GM06990 (cell line): ENCODE results near the gene FTO.

Source experiments
- DNase-seq: peaks from one replicate; pipeline ENCODE4 v3.0.0-alpha.2; 2011; ENCODE audit not compliant: insufficient read length; ENCODE audit errors: extremely low read depth
- H3K27me3 ChIP-seq: replicated peaks from 2 replicates; pipeline ENCODE4 v1.6.0; 2011; ENCODE audit warnings: low read length; ENCODE audit not compliant: control insufficient read depth, insufficient read depth
- H3K36me3 ChIP-seq: 2 replicates; pipeline ENCODE4 v1.5.1; 2011; ENCODE audit warnings: low read length; ENCODE audit not compliant: control insufficient read depth, insufficient read depth
- H3K4me3 ChIP-seq: replicated peaks from 2 replicates; pipeline ENCODE4 v1.5.1; 2011; ENCODE audit warnings: low read depth, mild to moderate bottlenecking, control low read depth, low read length
- CTCF ChIP-seq: IDR thresholded peaks from 2 replicates; pipeline ENCODE4 v1.5.1; 2011; ENCODE audit warnings: low read length, control low read depth, mild to moderate bottlenecking, inconsistent platforms; ENCODE audit not compliant: insufficient read depth, poor library complexity, severe bottlenecking

The FTO gene

GRCh38 chr16:53712065-53712464, 8.1 kb downstream of the FTO start:
- H3K4me3 ChIP-seq, result no peak overlapping the region
- no peaks in the 10 kb centered on the region for H3K27me3 ChIP-seq
- H3K36me3 ChIP-seq, result no peaks in the 10 kb centered on the region
- DNase-seq, result no peak
- TF ChIP-seq CTCF, result no peak

GRCh38 chr16:53713403-53714204, 9.6 kb downstream of the FTO start:
- no peak overlapping the region for H3K4me3 ChIP-seq
- H3K27me3 ChIP-seq, result no peaks in the 10 kb centered on the region
- no peak for TF ChIP-seq CTCF
- no peak for DNase-seq
- no peaks in the 10 kb centered on the region for H3K36me3 ChIP-seq

GRCh38 chr16:53714205-53715022, 10.5 kb downstream of the FTO start:
- no peak for TF ChIP-seq CTCF
- no peaks in the 10 kb centered on the region for H3K36me3 ChIP-seq
- no peak for DNase-seq
- H3K27me3 ChIP-seq, result no peaks in the 10 kb centered on the region
- H3K4me3 ChIP-seq, result no peak overlapping the region

- no peaks in the 10 kb centered on the region for H3K27me3 ChIP-seq
- no peak for DNase-seq
- H3K4me3 ChIP-seq, result no peak overlapping the region
- H3K36me3 ChIP-seq, result no peaks in the 10 kb centered on the region
- no peak for TF ChIP-seq CTCF
These were observed 11.0 kb downstream of the FTO start for GRCh38 chr16:53715023-53715384.

- Histone ChIP-seq H3K4me3 (no peak overlapping the region), H3K36me3 (no peaks in the 10 kb centered on the region), H3K27me3 (no peaks in the 10 kb centered on the region)
- no peak for DNase-seq
- TF ChIP-seq CTCF, result no peak
These were observed 13.6 kb downstream of the FTO start for GRCh38 chr16:53717577-53717976.
